ENCODE data around the gene WDR72.

GRCh38 chr15:53786401-53786800 is 26.9 kb upstream of the WDR72 start:
- no peak for TF ChIP-seq FOSL2 (IDR thresholded peaks at IDR 0.05; ENCODE audit: borderline replicate concordance, low read depth)
- TF ChIP-seq EP300 (IDR thresholded peaks at IDR 0.05; ENCODE audit: borderline replicate concordance in 1 of 2, low read depth in 1 of 2, low read length in 1 of 2): no peak
- TF ChIP-seq CTCF (IDR thresholded peaks at IDR 0.05): no peak
- no peak for TF ChIP-seq RCOR1 (IDR thresholded peaks at IDR 0.05; ENCODE audit: low read length)
- TF ChIP-seq MAX (IDR thresholded peaks at IDR 0.05; ENCODE audit: low read depth): no peak
- no peak for TF ChIP-seq EZH2phosphoT487 (IDR thresholded peaks at IDR 0.05; ENCODE audit: borderline replicate concordance, low read depth)
- TF ChIP-seq CHD2 (IDR thresholded peaks at IDR 0.05; ENCODE audit: low read length, partially characterized antibody): no peak
